Activated CD4-positive, alpha-beta T cell treated with anti-CD3 and anti-CD28 coated beads for 24 hours (primary cell): ENCODE measurements around the gene BEST1.

Experiments
- DNase-seq, 2 donors: peaks; one replicate each; pipeline ENCODE4 v3.0.0-alpha.2; 2020; ENCODE audit warnings: low read depth in 2 of 2

BEST1 gene

DNA sequence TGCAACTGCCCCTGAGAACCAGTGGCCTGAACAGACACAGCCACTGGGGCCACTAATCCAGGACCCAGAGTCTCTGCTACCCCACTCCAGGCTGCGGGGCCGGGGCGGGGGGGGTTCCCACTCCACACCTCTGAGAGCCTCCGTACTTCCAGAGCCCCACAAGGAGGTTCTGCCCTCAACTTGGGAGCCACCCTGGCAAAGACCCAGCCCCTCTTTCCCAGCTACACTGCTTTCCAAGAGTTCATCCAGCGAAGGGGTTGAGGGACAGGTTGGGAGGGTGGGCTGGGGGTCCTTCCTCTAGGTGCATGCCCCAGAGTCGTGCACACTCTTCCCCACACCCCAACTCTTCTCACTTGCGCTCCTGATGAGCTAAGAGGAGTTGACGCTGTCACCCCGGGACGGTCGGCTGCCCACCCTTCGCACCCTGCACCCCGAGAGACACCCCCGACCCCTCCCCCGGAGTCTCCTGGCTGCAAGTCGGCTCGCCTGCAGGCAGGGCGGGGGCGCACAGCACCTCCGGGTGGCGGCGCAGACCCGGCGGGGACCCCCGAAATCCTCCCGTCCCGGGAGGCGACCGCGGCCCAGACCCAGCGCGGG, 33.3 kb upstream of the BEST1 start:
- no peak for DNase-seq

DNA sequence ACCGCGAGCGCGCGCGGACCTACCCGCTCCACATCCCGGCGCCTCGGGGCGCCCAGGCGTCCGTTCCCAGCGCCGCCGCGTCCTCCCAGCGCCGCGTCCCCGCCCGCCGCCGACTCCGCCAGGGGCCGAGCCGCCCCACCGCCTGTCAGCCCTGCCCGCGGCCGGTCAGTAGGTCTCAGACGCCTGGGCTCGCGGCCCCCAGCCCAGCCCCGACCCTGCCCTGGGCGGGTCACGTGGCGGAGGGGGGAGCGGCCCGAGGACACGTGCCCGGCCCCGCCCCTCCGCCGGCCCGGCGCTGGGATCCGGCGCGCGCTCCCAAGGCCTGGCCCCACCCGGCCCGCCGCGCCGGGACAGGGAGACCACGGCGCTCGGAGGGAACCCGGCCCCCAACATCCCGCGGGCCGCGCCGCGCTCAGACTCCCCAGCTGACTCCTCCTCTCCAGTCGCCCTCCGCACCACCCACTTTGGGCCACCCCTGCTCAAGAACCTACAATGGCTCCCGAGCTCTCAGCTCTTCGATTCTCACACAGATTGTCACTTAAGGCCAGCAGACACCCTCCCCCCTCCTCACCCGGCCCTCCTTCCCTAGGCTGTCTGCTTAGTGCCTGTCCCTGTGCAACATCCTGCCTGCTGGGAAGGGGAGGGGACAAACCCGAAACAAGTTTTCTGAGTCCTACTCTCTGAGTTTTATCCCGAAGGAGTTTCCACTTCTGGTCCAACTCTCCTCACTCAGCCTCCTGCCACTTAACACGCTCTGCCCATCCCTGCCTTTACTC, 32.6 kb upstream of the BEST1 start, which contains the start of gene RAB3IL1:
Gene RAB3IL1, minus strand, starts transcription at position 233 of the 776 bp plus-strand sequence. Its CDS starts 199 bp downstream, at position 34.
- DNase-seq: no peak

DNA sequence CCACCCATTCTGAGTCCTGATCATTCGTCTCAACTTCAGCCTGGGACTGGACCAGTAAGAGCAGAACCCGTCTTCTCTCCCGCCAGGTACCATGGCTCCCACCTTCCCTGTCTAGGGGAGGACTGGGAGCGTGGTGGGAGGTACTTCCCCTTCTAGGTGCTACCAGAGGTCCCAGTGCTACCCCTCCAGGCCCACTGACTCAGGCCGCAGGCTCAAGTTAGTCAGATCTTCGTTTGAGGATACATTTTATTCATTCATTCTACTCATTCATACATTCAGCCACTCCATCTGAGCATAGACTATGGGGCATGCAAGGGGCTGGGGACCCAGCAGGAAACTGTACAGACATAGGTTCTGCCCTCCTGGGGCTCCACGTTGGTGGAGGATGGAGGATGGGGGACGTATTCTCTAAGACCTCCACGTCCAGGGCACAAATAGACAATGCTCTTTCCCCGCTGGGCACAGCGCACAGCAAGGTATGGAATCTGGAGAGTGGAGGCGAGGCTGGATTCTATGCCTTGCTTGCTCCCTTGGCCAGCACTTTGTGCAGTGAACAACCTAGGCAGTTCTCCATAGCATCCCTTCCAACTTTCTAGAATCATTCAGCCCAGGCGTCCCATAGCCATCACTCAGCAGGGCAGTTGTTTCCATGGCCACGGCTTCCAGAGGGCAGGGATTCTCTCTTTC, 31.8 kb upstream of the BEST1 start:
- no peak for DNase-seq

DNA sequence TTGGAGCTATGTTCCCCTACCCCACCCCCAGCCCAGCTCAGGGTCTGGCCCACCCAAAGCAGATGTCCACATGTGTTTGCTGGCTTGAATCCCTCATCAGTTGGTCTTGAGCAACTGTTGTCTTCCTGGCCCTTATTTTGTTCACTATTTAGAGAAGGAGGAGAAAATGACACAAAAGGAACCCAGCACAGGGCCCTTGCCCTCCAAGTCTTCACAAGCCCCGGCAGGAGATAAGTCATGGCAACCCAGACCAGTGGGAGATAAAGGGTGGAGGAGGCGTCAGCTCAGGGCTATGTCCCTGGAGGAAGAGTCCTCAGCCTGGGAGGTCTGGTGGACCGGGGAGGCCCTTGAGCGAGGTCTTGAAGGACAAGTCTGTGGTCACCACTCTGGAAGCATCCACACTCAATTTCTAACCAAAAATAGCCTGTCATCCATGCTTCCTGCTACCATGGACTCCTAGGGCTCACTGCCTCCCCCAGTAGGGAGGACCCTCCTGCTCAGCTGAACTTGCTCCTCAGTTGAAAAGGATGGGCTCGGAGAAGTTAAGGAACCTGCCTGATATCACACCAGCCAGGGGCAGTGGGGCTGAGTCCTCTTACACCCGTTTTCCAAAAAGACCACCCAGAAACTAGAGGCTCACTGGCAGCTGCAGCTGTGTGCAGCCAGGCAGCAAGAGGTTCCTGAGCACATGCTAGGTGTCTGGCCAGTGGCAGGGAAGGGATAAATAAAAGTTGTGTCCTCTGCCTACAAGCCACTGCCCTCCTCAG, 31.0 kb upstream of the BEST1 start:
- no peak for DNase-seq

DNA sequence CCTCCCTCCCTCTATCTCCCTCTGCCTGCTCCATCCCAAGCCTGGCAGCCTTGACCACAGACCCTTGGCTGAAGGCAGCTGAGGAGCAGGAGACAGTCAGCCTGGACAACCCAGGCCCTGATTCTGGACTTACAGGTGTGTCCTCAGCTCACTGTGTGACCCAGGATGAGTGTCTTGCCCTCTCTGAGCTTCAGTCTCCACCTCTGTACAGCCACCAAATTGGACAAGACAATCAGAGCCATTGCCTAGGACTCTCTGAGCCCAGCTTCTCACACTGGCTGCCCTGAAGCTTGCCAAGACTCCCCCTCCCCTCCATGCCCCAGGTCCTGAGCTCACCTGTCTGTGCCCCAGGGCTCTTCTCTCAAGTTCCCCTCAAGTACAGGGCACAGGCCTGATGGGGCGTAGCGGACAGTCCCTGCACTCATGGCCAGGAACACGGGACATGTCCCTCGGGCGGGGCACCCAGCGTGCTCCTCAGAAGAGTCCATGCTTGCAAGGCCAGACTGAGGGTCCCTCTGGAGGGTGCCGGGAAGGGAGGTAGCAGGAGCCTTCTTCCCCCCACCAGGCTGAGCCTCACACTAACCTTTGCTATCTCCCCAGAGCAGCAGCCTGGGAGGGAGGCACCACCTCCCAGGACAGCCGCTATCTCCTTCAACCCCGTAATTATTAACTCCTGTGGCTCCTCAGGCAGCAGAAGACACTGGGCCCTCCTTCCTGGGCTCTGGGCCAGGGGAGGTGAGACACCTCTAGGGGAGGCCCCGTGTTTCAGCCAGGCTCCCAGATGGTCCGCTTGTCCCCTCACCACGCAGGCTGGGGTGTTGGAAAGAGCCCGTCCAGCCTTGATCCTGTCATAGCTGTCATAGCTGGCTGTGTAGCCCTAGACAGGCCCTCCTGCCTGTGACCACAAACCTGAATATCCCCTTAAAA, 30.2 kb upstream of the BEST1 start:
- no peak for DNase-seq

DNA sequence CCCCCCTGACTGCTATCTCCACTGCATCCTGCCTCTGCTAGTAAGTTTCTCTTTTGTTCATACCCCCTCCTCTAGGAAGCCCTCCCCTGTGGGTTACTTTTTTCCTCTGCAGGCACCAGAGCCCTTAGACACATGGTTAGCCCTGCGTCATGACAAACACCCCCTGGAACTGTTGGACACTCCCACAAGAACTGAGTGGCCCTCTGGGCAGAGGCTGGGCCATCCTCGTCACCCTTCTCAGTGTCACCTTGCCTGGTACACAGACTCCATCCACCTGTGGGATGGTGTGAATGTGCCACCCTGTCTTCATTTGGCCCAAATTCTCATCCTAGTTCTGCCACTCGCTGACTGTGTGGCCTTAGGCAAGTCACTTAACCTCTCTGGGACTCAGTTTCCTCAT, 28.7 kb upstream of the BEST1 start:
- no peak for DNase-seq

DNA sequence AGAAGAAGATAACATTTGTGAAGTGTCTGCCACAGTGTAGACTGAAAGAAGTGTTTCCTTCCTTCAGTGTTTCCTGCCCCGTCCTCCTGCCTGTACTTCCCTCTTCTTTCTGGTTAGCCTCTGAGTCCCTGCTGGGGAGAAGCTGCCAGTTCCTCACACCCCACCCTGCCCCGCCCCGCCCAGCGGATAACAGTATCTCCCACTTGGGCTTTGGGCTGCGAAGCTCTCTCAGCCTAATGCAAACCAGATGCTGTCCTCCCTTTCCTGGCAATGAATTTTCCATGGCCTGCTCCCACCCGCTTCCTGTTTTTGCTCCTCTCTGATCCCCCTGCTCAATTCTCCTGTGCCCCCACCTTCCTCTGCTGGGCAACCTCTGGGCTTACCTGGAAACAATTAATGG, 27.6 kb upstream of the BEST1 start:
- no peak for DNase-seq

DNA sequence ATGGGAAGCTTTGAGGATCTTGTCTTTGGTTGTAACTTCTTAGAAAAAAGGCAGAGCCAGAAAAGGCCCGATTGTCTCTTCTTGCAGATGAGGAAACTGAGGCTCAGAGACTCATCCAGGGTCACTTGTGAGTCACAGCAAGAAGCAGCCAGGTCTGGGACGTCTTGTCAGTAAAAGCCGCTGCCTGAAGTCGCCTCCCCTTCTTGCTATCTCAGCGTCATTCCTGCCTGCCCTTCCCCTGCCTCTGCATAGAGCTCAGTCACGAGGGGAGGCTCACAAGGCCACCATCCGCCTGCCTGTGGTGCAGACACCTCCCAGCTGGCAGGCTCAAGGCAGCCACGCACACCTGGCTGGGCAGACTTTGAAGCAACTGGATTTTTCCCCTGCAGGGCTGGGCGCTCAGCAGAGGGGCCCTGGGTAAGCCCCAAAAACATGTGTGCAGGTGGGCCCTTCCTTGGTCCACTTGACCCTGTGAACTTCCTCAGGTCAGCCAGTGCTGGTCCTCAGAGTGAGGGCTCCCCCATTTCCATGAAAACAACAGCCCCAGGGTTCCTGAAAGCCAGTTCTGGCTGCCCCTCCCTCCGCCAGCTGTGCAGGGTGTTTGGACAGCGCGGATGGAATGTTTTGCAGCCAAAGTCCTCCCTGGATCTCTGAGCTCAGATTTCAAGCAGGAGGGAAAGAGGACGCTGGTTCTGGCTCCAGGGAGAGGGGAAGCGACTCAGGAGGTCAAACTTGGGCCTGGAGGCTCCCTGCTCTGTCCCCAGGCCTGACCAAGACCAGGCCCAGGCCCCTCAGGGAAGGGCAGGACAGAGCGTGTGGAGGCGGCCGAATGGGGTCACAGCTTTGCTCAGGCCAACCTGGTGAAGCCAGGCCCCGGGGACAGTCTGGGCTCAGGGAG, 26.7 kb upstream of the BEST1 start:
- DNase-seq: no peak

DNA sequence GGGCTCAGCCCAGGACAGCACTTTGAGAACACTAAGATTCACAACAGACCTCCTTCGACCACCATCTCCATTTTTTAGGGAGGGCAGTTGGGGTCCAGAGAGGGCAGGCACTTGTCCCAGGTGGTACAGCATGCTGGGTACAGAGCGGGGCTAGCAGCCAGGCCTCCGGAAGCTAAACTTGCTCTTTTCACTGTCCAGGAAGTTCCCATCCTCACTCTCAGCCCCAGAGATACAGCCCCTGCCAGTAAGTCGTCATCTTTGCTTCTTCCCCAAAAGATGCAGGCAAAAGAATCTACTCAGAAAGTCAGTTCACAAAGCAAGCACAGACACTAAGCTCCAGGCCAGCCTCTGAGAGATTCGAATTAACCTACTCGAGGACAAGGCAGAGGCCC, 26.1 kb upstream of the BEST1 start:
- DNase-seq: no peak

DNA sequence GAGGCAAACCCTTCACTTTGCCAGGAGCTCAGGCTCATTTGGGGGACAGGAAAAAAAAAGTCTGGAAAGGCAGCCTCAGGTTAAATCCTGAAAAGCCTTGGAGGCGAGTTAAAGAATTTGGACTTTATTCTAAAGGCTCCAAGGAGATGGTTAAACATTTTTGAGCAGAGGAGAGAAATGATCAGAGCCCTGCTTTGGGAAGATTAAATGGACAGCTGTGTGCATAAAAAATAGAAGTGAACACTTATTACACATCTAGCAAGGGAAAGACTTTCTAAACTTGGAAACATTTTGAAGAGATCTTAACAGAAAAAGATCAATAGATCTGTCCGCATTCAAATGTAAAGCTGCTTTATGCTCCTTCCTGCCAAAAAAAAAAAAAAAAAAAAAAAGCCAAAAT, 24.4 kb upstream of the BEST1 start:
- no peak for DNase-seq

DNA sequence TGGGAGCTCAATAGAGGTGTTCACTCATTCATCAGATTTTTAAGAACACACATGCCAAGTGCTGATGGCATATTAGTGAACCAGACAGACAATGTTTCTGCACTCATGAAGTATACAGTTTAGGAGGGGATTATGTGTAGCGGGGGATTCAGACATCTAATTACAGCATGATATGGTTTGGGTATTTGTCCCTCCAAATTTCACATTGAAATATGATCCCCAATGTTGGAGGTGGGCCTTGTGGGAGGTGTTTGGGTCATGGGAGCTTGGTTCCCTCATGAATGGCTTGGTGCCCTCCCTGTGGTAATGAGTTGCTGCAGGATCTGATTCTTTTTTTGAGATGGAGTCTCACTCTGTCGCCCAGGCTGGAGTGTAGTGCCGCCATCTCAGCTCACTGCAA, 23.9 kb upstream of the BEST1 start:
- DNase-seq: no peak

DNA sequence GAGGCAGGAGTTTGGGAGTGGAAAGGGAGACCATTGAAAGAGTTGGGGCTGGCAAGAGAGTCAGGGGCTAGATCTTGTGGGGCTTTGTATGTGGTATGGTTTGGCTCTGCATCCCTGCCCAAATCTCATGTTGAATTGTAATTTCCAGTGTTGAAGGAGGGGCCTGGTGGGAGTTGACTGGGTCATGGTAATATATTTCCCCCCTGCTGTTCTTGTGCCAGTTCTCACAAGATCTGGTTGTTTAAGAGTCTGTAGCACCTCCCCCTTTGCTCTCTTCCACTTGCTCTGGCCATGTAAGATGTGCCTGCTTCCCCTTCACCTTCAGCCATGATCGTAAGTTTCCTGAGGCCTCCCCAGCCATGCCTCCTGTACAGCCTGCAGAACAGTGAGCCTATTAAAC, 22.6 kb upstream of the BEST1 start:
- no peak for DNase-seq

DNA sequence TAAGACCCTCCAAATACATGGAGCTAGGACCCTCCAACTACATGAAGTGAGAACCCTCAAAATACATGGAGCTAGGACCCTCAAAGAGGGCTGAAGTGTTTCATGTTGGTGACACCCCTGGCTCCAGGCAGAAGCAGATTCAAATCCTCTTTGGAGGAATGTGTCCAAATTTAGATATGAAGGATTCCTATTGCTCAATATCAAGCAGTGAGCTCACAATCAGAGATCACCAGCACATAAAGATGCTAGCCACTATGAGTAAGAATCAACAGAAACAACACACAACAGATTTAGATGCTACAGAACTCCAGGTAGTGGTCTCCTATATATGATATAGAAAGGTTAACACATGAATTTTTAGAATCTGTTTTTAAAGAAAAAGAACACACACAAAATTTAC, 21.5 kb upstream of the BEST1 start:
- no peak for DNase-seq

DNA sequence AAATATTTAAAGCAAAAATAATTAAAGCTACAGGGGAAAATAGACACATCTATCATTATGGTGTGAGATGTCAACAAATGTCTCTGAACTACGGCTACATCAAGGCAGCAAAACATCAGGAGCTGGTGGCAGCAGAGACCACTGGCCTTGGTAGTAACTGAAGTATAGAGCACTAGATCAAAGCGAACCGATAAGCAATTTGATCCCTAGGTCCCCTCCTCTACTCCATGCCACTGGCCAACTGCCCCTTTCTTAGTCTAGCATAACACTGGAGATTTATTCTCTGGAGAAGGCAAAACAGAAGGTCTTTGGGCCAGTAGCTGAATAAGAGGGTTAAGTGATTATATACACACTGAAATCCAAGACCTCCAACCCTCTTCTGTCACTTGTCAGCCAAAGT, 19.2 kb upstream of the BEST1 start:
- DNase-seq: no peak

DNA sequence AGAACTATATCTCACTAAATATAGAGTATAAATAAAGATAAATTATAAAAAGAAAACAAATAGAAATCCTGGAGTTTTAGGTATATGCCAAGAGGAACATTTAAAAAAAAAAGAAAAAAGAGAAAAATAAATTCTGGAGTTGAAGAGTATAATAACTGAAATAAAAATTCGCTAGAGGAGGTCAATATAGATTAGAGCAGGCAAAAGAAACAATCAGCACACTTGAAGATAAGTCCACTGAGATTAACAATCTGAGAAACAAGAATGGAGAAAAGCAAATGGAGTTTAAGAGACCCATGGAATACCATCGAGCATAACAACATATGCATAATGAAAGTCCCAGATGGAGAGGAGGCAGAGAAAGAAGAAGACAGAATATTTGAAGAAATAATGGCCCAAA, 14.3 kb upstream of the BEST1 start:
- no peak for DNase-seq

DNA sequence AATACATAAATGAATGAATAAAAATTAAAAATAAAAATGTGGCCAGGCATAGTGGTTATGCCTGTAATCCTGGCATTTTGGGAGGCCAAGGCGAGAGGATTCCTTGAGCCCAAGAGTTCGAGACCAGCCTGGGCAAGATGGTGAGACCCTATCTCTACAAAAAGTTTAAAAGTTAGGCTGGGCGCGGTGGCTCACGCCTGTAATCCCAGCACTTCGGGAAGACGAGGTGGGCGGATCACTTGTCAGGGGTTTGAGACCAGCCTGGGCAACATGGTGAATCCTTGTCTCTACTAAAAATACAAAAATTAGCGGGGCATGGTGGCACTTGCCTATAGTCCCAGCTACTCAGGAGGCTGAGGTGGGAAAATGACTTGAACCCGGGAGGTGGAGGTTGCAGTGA, 9.7 kb upstream of the BEST1 start:
- no peak for DNase-seq

DNA sequence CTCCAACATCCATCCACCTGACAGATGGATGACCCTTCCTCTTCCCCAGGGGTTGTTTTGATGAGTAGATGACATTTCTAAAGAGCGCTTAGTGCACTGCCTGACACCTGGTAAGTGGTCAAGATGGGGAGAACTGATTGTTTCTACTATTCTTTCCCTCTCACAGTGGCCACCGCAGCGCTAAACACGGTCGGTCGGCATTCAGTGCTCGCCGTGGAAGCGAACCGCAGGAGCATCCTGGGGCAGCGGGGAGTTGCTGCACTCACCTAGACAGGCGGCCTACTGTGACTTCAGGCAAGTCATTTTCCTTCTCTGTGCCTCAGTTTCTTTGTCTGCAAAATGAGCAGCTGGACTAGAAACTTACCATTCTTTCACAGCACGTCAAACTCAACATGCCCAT, 5.0 kb upstream of the BEST1 start:
- DNase-seq: no peak

DNA sequence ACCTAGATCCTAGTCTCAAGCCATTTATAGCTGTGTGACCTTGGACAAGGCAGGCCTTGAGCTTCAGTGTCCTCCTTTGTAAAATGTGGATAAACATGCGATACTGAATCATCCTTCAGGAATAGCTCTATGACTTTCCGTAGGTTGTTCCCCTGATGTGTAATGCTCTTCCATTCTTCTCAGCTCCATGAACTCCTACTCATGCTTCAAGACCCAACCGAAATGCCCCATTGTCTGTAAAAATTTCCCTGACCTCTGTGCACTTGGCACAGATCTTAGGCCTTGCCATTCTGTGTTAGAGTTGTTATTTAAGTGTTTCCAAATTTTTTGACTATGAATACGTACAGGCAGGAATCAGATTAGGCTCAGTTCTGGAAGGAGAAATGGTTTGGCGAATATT, 3.3 kb upstream of the BEST1 start:
- DNase-seq: no peak

DNA sequence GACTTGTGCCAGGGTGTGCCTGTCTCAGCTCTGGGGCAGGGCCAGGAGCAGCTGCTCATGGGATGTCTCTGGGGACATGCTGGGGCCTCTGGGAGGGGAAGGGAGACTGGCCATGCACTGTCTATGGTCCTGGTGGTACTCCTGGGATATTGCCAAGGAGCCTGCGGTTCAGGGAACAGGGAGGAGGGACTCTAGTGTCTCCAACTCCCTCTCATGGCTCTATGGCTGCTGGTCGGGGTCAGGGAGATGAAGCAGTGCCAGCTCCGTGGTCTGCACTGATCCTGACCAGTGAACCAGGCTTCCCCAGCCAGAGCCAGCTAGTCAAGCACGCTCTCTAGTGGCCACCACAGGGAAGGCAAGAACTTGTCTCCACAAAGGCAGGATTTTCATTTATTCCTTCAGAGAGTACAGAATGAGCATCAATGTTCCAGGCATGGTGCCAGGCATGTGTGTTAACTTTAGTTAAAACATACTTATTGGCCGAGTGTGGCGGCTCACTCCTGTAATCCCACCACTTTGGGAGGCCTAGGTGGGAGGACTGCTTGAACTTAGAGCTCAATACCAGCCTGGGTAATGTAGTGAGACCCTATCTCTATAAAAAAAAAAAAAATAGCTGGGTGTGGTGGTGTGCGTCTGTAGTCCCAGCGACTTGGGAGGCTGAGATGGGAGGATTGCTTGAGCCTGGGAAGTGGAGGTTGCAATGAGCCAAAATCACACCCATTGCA, 2.5 kb upstream of the BEST1 start:
- DNase-seq: peak; percentile 45 to 51

DNA sequence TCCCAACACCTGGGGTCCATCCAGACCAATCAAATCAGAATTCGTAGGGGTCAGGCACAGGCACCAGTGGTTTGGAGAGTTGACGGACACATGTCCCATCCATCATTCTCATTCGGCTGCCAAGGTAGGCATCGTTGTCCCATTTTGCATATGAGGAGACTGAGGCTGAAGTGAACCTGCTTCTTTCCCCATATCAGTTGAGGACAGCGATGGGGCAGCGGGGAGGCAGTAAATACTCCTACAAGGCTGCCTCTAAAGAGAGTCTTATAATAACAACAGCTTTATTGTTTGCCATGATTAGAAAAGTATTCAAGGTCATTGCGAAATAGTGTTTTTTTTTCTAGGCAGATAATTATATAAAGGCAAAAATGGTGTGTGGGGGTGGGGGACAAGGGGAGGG, 1.6 kb upstream of the BEST1 start:
- DNase-seq: no peak
